ENCODE measurements around the gene SRGAP3.

- no peak for TF ChIP-seq CTCF (conservative IDR thresholded peaks at IDR 0.05; ENCODE audit: low read depth, low read length)
- no peak for TF ChIP-seq EZH2 (IDR thresholded peaks at IDR 0.05; ENCODE audit: borderline replicate concordance, low read depth, low read length, poor library complexity, severe bottlenecking)
Observed at GRCh38 chr3:9183811-9184460, 65.5 kb downstream of the SRGAP3 start.

Measured in A673 (cell line).